PC-3 (cell line): ENCODE results near the gene TATDN3. TPM values are rescaled to one million over a fixed set of nuclear protein-coding genes. Genes with fewer than 3 reads are reported as not detected.
"Not testable (repeated sequence)": the region's sequence is repeated elsewhere in the genome, so short reads cannot be mapped to it uniquely, and the experiment has no call there.

Source experiments
- ATAC-seq: fragments of 200-7000 bp; cut with Tn5 transposase; 2 replicates; pipeline ENCODE4 v1.9.1; 2020; ENCODE audit warnings: mild to moderate bottlenecking, moderate library complexity
- BruUV-seq: library from RNA; stranded (reverse); fragments of 400-500 nt; replicated peaks from 2 replicates; lab custom pipeline; 2021; lab: Mats Ljungman, UMichigan
- CTCF ChIA-PET: fragments of 300-600 bp; sonication (Branson Sonifier 250); formaldehyde crosslinking; loops from one replicate; lab custom pipeline; 2022; ENCODE audit warnings: antibody characterized with exemption; lab: Charles Lee
- POLR2A ChIA-PET: fragments of 300-600 bp; sonication (Branson Sonifier 250); formaldehyde crosslinking; loops from one replicate; lab custom pipeline; 2022; ENCODE audit warnings: antibody characterized with exemption; ENCODE audit not compliant: unreplicated experiment; lab: Charles Lee
- DNase-seq: peaks from one replicate; pipeline ENCODE4 v3.0.0-alpha.2; 2015
- H2AFZ ChIP-seq: fragments of 300-600 bp; sonication (generic); 2 replicates; pipeline ENCODE4 v1.6.0; 2016; ENCODE audit warnings: antibody characterized with exemption, low read length
- H3F3A ChIP-seq: fragments of 300-600 bp; sonication (generic); one replicate; pipeline ENCODE4 v1.6.0; 2017; ENCODE audit warnings: antibody characterized with exemption, low read length, control low read depth, mild to moderate bottlenecking; ENCODE audit not compliant: unreplicated experiment
- H3K27ac ChIP-seq: fragments of 300-600 bp; sonication (generic); 2 replicates; pipeline ENCODE4 v1.5.1; 2016; ENCODE audit warnings: mild to moderate bottlenecking, low read length
- H3K27me3 ChIP-seq: fragments of 300-600 bp; sonication (generic); 2 replicates; pipeline ENCODE4 v1.6.1; 2016; ENCODE audit warnings: low read length, mixed read lengths
- H3K36me3 ChIP-seq: fragments of 300-600 bp; sonication (generic); 2 replicates; pipeline ENCODE4 v1.6.1; 2016; ENCODE audit warnings: low read depth, mixed run types, low read length, mixed read lengths
- H3K4me1 ChIP-seq: fragments of 300-600 bp; sonication (generic); 2 replicates; pipeline ENCODE4 v1.5.1; 2016; ENCODE audit warnings: low read length; ENCODE audit not compliant: insufficient read depth
- H3K4me2 ChIP-seq: fragments of 300-600 bp; sonication (generic); 2 replicates; pipeline ENCODE4 v1.6.0; 2016; ENCODE audit warnings: low read length
- H3K4me3 ChIP-seq: fragments of 300-600 bp; sonication (generic); 2 replicates; pipeline ENCODE4 v1.5.1; 2016; ENCODE audit warnings: mild to moderate bottlenecking, low read length, mixed read lengths
- H3K79me2 ChIP-seq: fragments of 300-600 bp; sonication (generic); 2 replicates; pipeline ENCODE4 v1.6.1; 2017; ENCODE audit warnings: low read length, mixed read lengths
- H3K9ac ChIP-seq: fragments of 300-600 bp; sonication (generic); 2 replicates; pipeline ENCODE4 v1.6.0; 2016; ENCODE audit warnings: mild to moderate bottlenecking, low read length
- H3K9me2 ChIP-seq: fragments of 300-600 bp; sonication (generic); replicated peaks from 2 replicates; pipeline ENCODE4 v1.6.1; 2016; ENCODE audit warnings: mixed run types, low read length, mixed read lengths
- H3K9me3 ChIP-seq: fragments of 300-600 bp; sonication (generic); 2 replicates; pipeline ENCODE4 v1.6.1; 2016; ENCODE audit warnings: low read length, mixed read lengths
- H4K20me1 ChIP-seq: fragments of 300-600 bp; sonication (generic); 2 replicates; pipeline ENCODE4 v1.6.1; 2016; ENCODE audit warnings: low read length, mixed read lengths
- CTCF ChIP-seq: fragments of 300-600 bp; sonication (generic); conservative IDR thresholded peaks from 2 replicates; pipeline ENCODE4 v1.5.1; 2017; ENCODE audit warnings: antibody characterized with exemption, low read depth, mild to moderate bottlenecking, low read length
- EZH2 ChIP-seq: fragments of 300-600 bp; sonication (generic); IDR thresholded peaks from one replicate; pipeline ENCODE4 v1.6.1; 2017; ENCODE audit warnings: antibody characterized with exemption, mild to moderate bottlenecking, low read length; ENCODE audit not compliant: unreplicated experiment
- EZH2phosphoT487 ChIP-seq: fragments of 300-600 bp; sonication (generic); IDR thresholded peaks from 2 replicates; pipeline ENCODE4 v1.6.1; 2018; ENCODE audit warnings: mild to moderate bottlenecking, antibody characterized with exemption, low read length, borderline replicate concordance
- intact Hi-C: fragments of 100-400 bp; cut with micrococcal nuclease; formaldehyde crosslinking; loops from 2 replicates; pipeline ENCODE4 v1.9.0; 2023
- total RNA-seq: library from RNA; depleted of rRNA; stranded (reverse); fragments of >200 nt; gene quantifications from 2 replicates; pipeline ENCODE4 v1.2.3, GENCODE V29; 2014

The TATDN3 gene
- total RNA-seq, 1 experiment from 2014 or later, result 12.7 TPM

GRCh38 chr1:212860713-212861581, 69.3 kb downstream of the TATDN3 start:
- H3K27ac ChIP-seq, result no peak overlapping the region
- ChIA-PET POLR2A (interaction anchor here (0.5 to 0.7 kb wide), 4 partner anchors 69 to 491 kb away, joined by 3 to 11 read pairs (median 4); no protein-coding TSS in a partner anchor), CTCF (interaction anchor here (0.5 kb wide), 1 partner anchor 23 kb away, joined by 4 read pairs; no protein-coding TSS in a partner anchor)
- TF ChIP-seq EZH2, result no peak
- no peak for TF ChIP-seq CTCF
- TF ChIP-seq EZH2phosphoT487, result no peak
- DNase-seq, result peak; percentile 70
- H3K4me3 ChIP-seq, result peak overlapping the region; percentile 92
- peaks cover 22% of the 10 kb centered on the region for H3K36me3 ChIP-seq
- no peak overlapping the region for H2AFZ ChIP-seq
- H3K4me2 ChIP-seq, result peak overlapping the region; percentile 91
- no peaks in the 10 kb centered on the region for H3K9me2 ChIP-seq
- H4K20me1 ChIP-seq, result peaks cover 17% of the 10 kb centered on the region
- no TSS peak for BruUV-seq
- no peaks in the 10 kb centered on the region for H3K27me3 ChIP-seq
- peaks cover 31% of the 10 kb centered on the region for H3K4me1 ChIP-seq
- H3K9me3 ChIP-seq, result no peaks in the 10 kb centered on the region
- peak; percentile 31 for ATAC-seq
- H3K9ac ChIP-seq, result no peak overlapping the region
- intact Hi-C loops, result loop anchor here (1.0 to 2.0 kb wide), 2 partner anchors 44 to 134 kb away; no protein-coding TSS in a partner anchor
- H3F3A ChIP-seq, result no peaks in the 10 kb centered on the region
- peaks cover 65% of the 10 kb centered on the region for H3K79me2 ChIP-seq

DNA sequence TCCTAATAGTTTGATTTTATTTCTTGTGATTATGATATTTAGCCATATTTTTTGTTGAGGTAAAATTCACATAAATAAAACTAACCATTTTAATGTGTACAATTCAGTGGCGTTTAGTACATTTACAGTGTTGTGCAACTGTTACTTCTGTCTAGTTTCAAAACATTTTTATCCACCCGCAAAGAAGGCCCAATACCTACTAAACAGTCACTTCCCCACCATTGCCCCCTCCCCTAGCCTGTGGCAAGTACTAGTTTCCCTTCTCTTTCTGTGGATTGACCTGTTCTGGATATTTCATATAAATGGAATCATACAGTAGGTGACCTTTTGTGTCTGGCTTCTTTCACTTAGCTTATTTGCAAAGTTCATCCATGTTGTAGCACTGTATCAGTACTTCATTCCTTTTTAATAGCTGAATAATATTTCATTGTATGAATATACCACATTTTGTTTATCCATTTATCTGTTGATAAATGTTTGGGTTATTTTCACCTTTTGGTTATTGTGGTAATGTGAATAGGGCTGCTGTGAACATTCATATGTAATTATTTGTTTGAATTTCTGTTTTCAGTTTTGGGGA, 70.5 kb downstream of the TATDN3 start:
- DNase-seq (no peak), ATAC-seq (no peak)
- Histone ChIP-seq H3K9me2 (no peaks in the 10 kb centered on the region), H3K27me3 (no peaks in the 10 kb centered on the region), H2AFZ (no peak overlapping the region), H3K4me2 (peak overlapping the region; percentile 40), H3K79me2 (peaks cover 57% of the 10 kb centered on the region), H3F3A (no peaks in the 10 kb centered on the region), H4K20me1 (peaks cover 17% of the 10 kb centered on the region), H3K4me3 (peak overlapping the region; percentile 28), H3K27ac (no peak overlapping the region), H3K9ac (no peak overlapping the region), H3K36me3 (peaks cover 26% of the 10 kb centered on the region), H3K4me1 (peaks cover 24% of the 10 kb centered on the region), H3K9me3 (no peaks in the 10 kb centered on the region)
- ChIA-PET POLR2A (no interaction called here), CTCF (no interaction called here)
- intact Hi-C loops, result no loop called here
- TF ChIP-seq CTCF, result no peak
- no TSS peak for BruUV-seq

DNA sequence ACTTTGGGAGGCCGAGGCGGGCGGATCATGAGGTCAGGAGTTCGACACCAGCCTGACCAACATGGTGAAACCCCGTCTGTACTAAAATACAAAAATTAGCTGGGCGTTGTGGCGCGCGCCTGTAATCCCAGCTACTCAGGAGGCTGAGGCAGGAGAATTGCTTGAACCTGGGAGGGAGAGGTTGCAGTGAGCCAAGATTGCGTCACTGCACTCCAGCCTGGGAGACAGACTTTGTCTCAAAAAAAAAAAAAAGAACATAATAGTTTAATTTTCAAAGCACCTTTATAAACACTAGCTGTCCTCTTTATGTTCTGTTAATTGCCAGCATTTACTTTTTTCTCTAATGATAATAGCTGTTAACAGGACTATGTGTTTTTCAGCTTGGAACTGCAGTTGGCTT, 71.7 kb downstream of the TATDN3 start:
- Histone ChIP-seq H3K4me1 (peaks cover 23% of the 10 kb centered on the region), H3K79me2 (peaks cover 55% of the 10 kb centered on the region), H4K20me1 (peaks cover 17% of the 10 kb centered on the region), H3K36me3 (peaks cover 29% of the 10 kb centered on the region)
- H3K9ac ChIP-seq, DNase-seq, H2AFZ ChIP-seq, H3K9me2 ChIP-seq, H3K9me3 ChIP-seq, H3F3A ChIP-seq, H3K4me3 ChIP-seq, H3K4me2 ChIP-seq, H3K27me3 ChIP-seq, CTCF ChIA-PET, ATAC-seq, H3K27ac ChIP-seq, intact Hi-C loops, BruUV-seq: not testable (repeated sequence)
- POLR2A ChIA-PET, result interaction anchor here (0.6 kb wide), 1 partner anchor 284 kb away, joined by 12 read pairs; no protein-coding TSS in a partner anchor
